Measurements from ENCODE around the gene CCDC141.

CCDC141 gene

DNA sequence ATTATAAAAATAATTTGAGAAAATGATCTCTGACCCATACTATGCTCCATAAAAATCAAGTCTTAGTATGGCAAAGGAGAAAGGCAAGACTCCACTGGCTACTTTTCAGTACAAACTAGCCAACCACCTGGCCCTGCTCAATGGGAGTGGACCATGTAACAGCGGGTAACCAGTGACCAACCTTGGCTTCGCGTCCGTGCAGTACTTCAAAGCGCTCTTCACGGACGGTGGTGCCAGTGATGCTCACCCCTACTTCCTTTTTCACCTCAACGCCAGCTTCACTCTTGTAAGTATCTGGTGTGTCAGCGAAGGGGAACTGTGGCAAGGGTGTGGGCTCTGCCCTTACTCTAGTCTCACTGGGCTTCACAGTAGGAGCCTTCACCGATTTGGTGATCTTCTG lies 266.0 kb downstream of the CCDC141 start:
- no peak for DNase-seq (ENCODE audit: low read depth in 2 of 2, low spot score in 1 of 2)

DNA sequence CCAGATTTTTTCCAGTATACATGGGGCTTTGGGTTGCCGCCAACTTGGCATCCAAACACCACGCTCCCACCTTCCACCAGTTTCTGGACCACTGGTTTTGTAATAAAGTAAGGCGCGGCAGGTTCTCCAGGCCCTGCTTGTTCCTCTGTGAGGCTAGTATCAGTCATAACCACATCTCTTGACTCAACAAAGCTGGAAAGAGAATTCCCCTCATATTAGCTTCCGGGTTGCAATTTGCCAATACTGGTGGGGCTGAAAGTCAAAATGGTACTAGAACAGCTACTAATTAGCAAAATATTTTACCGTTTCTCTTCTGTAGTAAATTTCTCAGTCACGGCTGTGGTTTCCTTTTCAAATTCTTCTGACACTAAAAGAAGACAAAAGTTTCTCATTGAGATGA lies 267.7 kb downstream of the CCDC141 start:
- no peak for DNase-seq (ENCODE audit: low read depth in 2 of 2, low spot score in 1 of 2)

Measured in stimulated activated CD8-positive, alpha-beta memory T cell treated with anti-CD3 and anti-CD28 coated beads, Interleukin-4, amount 100 ng/mL, for 1 hour (primary cell).